Measurements from ENCODE around the gene MYEOV.

Gene MYEOV

GRCh38 chr11:69287968-69288882 is 5.7 kb upstream of the MYEOV start:
- DNase-seq (ENCODE audit: low read depth) = no peak

- DNase-seq (ENCODE audit: low read depth) = no peak
Observed at GRCh38 chr11:69288883-69289242, 5.1 kb upstream of the MYEOV start.

- DNase-seq (ENCODE audit: low read depth) = no peak
Observed at GRCh38 chr11:69290806-69291205, 3.1 kb upstream of the MYEOV start.

GRCh38 chr11:69291459-69292110 is 2.4 kb upstream of the MYEOV start:
- no peak for DNase-seq (ENCODE audit: low read depth)

GRCh38 chr11:69292221-69292648 is 1.7 kb upstream of the MYEOV start:
- DNase-seq (ENCODE audit: low read depth) = peak; percentile 48

GRCh38 chr11:69293087-69293486 is 868 bp upstream of the MYEOV start:
- DNase-seq (ENCODE audit: low read depth) = no peak

GRCh38 chr11:69294571-69295078 is 670 bp downstream of the MYEOV start:
- DNase-seq (ENCODE audit: low read depth) = no peak

- no peak for DNase-seq (ENCODE audit: low read depth)
Observed at GRCh38 chr11:69295079-69295994, 1.4 kb downstream of the MYEOV start.

GRCh38 chr11:69295995-69296889 is 2.3 kb downstream of the MYEOV start:
- no peak for DNase-seq (ENCODE audit: low read depth)

GRCh38 chr11:69296890-69297786 is 3.2 kb downstream of the MYEOV start:
- DNase-seq (ENCODE audit: low read depth) = peak; percentile 88

- peak; percentile 27 for DNase-seq (ENCODE audit: low read depth)
Observed at GRCh38 chr11:69297787-69298266, 3.9 kb downstream of the MYEOV start.

GRCh38 chr11:69298267-69299022 is 4.5 kb downstream of the MYEOV start:
- no peak for DNase-seq (ENCODE audit: low read depth)

- DNase-seq (ENCODE audit: low read depth) = no peak
Observed at GRCh38 chr11:69299023-69299461, 5.1 kb downstream of the MYEOV start.

- DNase-seq (ENCODE audit: low read depth) = no peak
Observed at GRCh38 chr11:69299572-69299971, 5.6 kb downstream of the MYEOV start.

GRCh38 chr11:69300120-69301060 is 6.4 kb downstream of the MYEOV start:
- DNase-seq (ENCODE audit: low read depth) = no peak

- DNase-seq (ENCODE audit: low read depth) = no peak
Observed at GRCh38 chr11:69301081-69301454, 7.1 kb downstream of the MYEOV start.

GRCh38 chr11:69301455-69302401 is 7.8 kb downstream of the MYEOV start:
- DNase-seq (ENCODE audit: low read depth) = no peak
